Hepatocyte (in vitro differentiated cells): Measurements from ENCODE around the gene RIOK3.

Source experiments
- CTCF ChIP-seq: fragments of 200-600 bp; sonication (generic); IDR thresholded peaks from 2 replicates; pipeline ENCODE4 v1.5.1; 2016; ENCODE audit warnings: antibody characterized with exemption, mild to moderate bottlenecking; ENCODE audit not compliant: poor library complexity
- EZH2phosphoT487 ChIP-seq: fragments of 200-600 bp; sonication (generic); IDR thresholded peaks from one replicate; pipeline ENCODE4 v1.6.1; 2018; ENCODE audit warnings: antibody characterized with exemption, mild to moderate bottlenecking, low read depth, moderate library complexity; ENCODE audit not compliant: unreplicated experiment, severe bottlenecking

DNA sequence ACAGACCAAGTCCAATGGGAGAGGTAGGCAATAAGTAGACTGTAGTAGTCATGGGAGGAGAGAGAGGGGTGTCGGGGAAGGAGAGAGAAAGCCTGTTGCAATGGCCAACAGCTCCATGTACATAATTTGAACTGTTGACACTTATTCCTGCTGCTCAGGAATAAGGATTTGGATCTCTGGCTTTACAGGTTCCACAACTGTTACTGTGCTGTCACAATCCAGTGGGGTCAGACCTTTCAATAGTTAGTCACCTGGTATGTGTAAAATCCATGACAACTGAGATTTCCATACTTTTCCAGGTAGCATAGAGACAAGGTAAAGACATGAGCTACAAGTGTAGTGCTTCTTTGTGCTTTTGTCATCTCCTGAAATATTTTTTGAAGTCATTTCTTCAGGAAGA, 47.5 kb upstream of the RIOK3 start:
- TF ChIP-seq CTCF: no peak
- no peak for TF ChIP-seq EZH2phosphoT487
